HG03558 (cell line): ENCODE results near the gene TFPT.

Experiments
- ATAC-seq: cut with Tn5 transposase; IDR thresholded peaks from one replicate; pipeline ENCODE4 v1.9.1; 2021; ENCODE audit warnings: moderate number of reproducible peaks; ENCODE audit not compliant: unreplicated experiment; ENCODE audit errors: extremely low read depth

Gene TFPT

DNA sequence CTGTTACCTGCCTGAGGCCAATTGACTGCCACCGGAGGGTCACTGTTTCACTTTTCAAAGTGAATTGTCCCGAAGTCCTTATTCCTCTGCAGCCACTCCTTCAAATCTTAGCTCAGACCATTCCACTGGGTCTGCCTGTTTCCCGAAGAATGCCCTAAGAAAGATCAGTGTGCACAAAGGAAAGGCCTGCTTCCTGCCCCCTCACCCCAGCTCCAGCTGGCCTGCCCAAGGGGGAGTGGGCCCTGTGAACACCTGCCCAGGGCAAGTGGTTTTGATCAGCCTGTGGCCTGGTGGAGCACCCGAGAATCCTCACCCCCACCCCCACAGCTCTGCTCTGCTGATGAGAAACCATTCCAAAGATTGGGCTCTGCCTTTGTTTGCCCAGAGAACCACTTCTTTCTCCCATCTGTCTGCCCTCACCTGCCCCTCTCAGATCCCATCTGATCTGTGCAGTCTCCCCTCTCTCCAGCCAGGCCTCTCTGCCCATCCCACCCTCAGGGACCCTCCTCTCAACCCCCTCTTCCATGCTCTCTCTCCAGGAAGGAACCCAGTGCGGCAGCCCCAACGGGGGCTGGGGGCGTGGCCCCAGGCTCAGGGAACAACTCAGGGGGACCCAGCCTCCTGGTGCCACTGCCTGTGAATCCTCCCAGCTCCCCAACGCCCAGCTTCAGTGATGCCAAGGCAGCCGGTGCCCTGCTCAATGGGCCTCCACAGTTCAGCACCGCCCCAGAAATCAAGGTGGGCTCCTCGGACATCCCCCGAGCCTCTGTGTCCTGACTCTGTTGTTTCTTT, 33.8 kb upstream of the TFPT start:
- no peak for ATAC-seq

DNA sequence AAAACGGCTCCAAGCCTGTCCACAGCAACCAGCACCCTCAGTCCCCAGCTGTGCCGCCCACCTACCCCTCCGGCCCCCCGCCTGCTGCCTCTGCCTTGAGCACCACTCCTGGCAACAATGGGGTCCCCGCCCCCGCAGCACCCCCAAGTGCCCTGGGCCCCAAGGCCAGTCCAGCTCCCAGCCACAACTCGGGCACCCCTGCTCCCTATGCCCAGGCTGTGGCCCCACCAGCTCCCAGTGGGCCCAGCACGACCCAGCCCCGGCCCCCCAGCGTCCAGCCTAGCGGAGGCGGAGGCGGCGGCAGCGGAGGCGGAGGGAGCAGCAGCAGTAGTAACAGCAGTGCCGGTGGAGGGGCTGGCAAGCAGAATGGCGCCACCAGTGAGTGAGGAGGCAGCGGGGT, 32.7 kb upstream of the TFPT start:
- no peak for ATAC-seq

DNA sequence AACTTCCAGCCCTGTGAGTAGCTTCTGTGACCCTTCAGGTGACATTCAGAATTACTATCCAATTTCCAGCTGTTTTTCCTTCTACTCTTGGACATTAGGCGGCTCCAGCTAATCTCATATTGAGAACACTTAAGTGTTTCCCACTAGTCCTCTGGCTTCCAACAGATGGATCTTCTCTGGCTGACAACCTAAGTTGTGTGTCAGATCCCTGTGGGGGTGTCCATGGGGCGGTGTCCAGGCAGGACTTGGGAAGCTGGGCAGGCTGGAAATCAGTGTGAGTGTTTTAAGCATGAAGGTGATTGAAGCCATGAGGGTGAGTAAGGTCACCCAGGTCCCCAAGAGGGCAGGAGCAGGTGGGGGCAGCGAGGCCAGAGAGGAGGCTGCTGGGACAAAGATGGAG, 32.2 kb upstream of the TFPT start:
- ATAC-seq = no peak

DNA sequence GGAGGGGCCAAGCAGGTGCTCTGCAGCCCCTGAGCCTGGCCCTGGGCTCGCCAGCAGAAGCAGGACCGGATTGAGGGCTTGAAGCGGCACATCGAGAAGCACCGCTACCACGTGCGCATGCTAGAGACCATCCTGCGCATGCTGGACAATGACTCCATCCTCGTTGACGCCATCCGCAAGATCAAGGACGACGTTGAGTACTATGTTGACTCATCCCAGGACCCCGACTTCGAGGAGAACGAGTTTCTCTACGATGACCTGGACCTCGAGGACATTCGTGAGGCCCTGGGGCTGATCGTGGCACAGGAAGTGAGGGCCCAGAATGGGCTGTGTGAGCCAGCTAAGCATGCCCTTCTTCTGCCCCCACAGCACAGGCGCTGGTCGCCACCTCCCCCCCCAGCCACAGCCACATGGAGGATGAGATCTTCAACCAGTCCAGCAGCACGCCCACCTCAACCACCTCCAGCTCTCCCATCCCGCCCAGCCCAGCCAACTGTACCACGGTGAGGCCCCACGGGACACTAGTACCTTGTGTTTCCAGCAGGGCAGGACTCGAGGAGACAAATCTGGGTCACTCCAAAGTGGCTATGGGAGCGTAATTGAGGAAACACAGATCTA, 30.2 kb upstream of the TFPT start:
- no peak for ATAC-seq

DNA sequence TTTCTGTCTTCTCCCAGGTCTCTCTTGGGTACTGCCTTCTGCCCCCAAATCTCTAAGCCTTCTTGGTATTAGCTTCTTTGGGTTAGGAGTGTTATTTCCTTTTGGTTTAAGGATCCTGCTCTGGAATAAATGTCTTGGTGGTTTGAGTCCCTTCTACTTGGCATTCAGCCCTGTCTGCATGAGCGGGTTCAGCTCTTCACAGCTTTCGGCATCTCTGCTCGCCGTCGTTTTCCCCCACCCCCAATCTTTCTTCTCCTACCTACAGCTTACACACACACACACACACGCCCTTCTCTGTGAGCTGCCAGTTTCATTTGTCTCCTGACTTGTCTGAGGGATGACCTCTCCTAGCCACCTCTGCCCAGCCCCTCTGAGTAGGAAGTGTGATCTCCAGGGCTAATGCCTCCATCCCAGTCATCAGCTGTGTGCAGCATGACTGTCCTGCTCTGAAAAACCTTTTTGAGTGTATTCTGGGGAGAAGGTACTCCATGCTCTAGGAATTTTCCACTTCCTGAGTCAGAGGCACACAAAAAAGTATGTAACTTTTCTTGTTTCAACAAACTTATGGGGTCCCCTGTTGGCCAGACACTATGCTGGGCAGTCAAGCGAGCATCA, 26.8 kb upstream of the TFPT start:
- ATAC-seq = no peak

DNA sequence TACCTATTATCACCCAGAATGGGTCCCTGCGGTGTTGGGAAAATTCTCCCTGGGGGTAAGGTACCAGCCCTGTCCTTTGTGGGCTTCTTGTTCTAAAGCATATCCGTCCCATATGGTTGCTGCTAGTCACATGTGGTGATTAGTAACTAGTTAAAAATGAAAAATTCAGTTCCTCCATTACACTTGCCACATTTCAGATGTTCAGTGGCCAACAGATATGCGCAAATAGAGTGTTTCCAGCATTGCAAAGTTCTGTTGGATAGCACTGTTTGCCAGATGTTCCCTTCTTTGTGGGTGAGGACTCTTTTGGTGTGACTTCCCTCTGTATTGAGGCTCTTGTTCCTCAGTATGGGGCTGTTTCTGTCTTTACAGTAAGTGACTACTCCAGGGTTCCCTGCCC, 25.9 kb upstream of the TFPT start:
- no peak for ATAC-seq

DNA sequence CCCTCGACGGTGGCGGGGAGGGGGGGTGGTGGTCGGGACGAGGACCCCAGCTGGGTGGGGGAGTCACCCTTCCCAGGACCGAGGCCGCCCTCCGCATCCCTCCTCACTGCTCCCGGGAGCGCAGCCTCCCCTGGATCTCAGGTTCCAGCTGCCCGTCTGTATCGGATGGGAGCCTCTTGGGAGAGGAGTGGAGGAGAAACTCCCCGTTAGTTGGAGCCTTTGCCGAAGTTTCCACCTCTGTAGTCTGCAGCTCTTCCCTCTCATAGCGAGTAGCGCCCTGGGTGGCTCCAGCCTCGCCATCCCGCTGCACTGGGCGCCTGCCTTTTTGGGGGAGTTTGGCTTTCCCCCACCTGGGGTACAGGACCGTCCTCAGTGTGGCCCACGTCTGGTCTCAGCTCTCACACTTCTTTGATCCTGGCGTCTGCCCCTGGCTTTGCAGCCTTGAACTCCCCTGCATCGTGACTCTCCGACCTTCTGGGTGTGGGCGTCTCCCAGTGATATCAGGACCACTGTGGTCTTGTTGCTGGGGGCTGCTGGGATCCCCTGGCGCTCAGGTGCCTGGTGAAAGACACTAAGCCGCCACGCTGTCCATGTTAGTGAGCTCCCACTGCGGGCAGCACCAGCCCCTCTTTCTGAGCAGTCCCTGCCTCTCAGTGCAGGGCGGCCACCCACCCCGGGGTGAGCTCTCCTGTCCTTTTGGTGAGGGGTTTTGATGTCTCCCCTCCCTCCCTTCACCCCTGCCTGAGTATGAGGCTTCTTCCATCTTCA, 23.2 kb upstream of the TFPT start:
- no peak for ATAC-seq

DNA sequence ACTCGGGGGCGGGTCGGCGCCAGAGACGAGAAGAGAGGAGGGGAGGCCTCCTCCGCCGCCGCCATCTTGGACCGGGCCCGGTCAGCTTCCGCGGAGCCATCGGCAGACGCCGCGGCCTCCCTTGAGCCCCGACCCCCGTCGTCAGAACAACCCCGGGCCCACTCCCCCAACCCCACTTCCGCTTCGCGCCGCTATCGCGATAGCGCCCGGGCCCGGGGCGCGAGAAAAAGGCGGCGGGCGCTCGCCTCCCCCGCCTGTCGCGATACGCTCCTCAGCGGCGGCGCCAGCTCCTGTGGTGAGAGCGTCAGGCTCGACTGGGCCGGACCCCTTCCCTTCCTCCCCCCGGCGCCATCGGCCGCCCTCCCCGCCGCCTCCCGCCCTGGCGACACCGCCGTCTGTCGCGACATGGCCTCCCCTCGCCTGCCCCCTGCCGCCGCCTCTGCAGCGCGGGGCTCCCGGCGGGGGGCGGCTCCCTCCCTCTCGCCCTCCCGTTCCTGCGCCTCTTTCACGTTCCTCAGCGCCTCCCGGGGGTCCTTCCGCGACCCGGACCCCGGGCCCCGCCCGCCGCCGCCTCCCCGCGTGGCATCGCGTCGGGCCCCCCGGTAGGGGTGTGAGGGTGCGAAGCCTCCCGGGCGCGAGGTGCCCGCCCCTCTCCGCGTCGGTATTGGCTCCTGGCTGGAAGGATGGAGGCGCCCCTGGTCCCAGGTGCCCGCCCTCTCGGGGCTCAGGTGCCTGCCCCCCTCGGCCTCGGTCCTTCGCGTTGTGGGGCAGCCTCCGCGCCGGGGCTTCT, 22.4 kb upstream of the TFPT start, which contains the start of gene CNOT3:
Gene CNOT3 (plus strand): TSS at position 64 of the 790 bp plus-strand sequence. CDS start 5,217 bp downstream, outside the sequence.
- ATAC-seq = no peak

DNA sequence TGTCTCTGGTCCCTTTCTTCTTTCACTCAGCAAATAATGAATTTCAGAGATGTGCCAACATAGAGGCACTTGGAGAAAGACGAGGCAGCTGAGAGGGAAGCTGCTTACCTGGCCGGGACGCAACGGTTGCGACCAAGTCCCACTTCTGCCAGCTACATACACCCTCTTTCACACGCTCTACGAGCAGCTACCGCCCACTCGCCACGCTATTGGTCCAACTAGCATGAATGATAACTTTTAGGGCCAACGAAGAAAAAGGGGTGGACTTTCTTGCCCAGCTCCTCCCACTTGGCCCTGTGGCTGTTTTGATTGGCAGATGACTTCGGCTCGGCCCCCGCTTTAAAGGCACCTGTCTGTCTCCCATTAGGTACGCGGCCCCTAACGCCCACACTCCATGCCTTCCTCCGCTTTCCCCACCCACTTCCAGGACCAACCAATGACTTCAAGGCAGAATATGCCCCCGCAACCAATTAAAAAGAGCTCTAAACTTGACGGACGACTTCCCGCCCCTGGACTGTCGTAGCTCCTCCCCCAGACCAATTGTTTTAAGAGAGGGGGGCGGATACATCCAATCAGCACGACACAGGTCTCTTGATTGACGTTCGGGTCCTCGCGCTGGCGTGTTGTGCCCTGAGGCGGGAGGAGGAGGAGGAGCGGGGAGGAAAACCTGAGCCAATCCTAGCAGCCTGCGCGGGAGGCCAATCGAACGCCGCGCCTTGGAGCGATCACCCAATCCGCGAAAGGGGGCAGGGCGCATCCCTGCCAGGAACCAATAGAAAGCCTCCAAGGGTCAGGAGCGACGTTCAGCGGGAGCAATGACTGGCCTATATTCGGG, 21.6 kb upstream of the TFPT start:
- ATAC-seq = peak; percentile 64

DNA sequence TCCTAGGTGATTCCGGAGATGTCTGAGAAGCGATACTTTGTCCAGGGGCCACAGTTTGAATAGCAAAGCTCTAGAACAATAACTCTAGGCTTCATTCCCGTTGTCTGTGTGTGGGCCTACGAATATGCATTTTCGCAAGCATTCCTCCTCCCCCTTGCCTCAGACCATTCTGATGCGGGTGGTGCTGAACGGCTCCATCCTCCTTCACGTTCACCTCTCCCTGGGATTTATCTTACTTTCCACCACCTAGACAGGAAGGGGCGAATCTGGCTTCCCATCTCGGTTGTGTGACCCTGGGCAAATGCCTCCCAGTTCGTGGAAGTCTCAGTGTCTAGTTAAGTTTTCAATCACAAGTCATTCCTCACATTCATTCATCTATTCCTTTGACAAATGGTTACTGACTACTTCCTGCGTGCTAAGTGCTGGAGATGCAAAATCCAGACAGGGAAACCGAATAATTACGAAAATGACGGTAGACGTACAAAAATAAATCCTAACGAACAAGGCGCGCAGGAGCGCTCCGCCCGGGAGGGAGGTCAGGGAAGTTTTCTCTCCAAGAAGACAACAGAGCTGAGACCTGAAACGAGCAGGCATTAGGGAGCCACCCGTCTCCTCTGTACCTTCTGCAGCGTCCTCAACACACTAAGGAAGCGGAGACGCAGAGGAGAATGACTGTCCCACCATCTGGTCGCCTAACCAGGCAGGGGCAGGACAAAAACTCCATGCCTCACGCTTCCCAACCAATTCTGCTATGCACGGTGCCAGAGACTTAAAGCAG, 20.8 kb upstream of the TFPT start:
- ATAC-seq = no peak

DNA sequence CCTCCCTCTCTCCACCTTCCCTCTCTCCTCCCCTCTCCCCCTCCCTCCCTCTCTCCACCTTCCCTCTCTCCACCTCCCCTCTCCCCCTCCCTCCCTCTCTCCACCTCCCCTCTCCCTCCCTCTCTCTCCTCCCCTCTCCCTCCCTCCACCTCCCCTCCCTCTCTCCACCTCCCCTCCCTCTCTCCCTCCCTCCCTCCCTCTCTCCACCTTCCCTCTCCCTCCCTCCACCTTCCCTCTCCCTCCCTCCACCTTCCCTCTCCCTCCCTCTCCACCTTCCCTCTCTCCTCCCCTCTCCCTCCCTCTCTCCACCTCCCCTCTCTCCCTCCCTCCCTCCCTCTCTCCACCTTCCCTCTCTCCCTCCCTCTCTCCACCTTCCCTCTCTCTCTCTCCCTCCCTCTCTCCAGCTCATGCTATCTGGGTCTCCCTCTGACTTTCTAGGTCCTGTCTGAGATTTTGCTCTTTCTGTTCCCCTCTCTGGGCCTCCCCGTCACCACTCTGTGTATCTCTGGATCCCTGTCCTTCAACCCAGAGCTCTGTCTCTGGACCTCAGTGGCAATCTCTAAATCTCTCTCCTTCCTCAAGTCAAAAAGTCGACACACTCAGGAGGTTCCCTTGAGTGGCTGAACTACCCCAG, 18.6 kb upstream of the TFPT start:
- no peak for ATAC-seq

DNA sequence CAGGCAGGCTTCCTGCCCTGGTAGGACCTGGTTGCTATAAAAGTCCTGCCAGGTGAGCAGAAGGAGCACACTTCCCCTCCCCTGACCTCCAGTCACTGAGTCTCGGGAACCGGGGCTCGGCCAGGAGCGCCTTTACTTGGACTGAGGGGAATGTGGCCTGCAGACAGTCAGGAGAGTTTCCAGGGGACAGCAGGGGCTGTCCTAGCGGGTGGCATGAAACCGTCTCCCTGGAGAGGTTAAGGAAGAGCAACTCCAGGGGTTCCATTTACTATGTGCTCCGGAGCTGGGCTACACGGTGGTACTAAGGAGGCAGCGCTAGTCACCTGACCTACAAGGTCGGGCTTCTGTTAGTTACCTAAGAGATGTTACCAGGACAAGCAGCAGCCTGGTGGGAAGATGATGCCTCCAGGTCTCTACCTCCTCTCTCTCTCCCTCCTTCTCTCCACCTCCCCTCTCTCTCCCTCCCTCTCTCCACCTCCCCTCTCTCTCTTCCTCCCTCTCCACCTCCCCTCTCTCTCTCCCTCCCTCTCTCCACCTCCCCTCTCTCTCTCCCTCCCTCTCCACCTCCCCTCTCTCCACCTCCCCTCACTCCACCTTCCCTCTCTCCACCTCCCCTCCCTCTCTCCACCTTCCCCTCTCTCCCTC, 18.0 kb upstream of the TFPT start:
- ATAC-seq = no peak

DNA sequence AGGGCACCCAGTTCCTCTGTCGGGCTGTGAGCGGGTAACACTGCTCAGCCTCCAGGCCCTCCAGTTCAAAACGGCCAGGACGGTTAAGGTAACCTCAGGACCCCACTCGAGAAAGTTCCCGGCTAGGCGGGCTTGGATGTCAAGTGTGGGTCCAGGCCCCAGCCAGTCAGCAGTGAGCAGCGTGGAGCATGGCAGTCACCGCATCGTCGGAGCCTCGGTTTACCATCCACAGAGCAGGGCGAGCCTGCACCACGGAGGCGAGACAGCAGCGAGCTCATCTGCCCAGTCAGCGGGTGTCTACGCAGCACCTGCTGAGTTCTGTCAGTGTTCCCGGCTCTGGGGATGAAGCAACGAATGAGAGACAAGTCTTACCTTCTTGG, 14.2 kb upstream of the TFPT start:
- ATAC-seq = no peak

DNA sequence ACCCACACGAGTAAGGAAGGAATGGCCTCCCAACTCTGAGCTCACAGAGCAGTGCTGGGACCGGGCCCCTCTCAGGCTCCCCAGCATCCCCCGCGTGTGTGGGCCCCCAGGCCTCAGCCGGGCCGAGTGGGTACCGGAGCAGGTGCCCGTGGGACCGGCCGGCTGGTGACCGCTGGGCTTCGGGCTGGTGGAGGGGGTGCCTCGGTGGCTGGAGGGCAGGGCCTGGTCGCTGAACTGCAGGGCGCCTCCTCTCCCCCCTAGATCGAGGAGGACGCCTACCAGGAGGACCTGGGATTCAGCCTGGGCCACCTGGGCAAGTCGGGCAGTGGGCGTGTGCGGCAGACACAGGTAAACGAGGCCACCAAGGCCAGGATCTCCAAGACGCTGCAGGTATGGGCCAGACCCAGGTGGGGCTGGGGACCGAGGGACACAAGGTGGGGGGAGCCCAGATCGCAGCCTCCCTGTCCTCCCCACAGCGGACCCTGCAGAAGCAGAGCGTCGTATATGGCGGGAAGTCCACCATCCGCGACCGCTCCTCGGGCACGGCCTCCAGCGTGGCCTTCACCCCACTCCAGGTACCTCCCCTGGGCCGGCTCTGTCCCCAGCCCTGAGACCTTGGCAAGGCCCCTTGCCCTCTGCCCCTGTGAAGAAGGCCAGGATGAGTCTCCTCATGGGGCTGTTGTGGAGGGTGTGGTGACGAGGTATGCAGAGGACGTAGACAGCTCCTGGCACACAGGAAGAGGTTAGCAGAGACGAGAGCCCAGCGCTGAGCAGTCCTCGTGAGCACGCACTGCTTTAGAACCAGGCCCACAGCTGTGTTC, 13.5 kb upstream of the TFPT start:
- no peak for ATAC-seq

DNA sequence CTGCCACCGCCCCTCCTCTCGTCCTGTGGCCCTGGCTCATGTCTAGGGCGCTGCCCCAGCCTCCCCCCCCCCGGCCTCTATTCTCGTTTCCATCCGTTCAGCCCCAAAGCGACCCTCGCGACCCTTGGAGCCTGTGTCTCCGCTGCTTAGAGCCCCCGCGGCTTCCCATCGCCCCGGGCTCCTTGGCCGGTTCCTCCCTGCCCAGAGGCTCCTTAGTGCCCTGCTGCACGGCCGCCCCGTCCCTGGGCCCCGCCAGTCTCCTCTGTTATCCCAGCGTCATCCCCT, 12.9 kb upstream of the TFPT start:
- ATAC-seq = no peak

DNA sequence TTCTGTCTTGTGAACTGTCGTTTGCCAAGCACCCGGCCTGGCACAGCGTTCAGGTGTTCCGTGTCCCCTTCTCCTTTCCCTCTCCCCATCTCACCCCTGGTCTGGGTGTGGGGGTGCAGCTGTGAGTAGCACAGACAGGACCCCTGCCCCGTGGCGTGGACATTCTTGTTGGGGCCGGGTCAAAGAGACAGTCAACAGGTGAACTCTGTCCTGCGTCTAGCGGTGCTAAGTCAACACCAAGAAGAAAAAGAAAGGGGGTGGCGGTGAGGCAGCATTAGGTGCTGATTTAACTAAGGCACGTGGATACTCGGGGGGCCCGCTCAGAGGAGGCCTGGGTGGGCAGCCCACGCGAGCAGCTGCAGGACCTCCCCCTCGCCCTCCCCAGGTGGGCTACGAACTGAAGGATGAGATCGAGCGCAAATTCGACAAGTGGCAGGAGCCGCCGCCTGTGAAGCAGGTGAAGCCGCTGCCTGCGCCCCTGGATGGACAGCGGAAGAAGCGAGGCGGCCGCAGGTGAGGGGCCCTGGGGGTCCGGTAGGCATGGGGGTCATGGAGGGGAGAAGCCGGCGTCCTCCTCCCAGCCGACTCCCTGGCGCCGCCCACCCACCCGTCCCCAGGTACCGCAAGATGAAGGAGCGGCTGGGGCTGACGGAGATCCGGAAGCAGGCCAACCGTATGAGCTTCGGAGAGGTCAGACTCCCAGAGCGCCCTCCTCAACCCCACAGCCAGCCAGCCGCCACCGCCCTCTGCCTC, 12.4 kb upstream of the TFPT start:
- ATAC-seq = no peak
